RPMI8226 (cell line): ENCODE measurements around the gene NLGN1.
A peak's percentile ranks its signal among the peaks of the same experiment; 100 is the strongest.
"Not testable (repeated sequence)": the region's sequence is repeated elsewhere in the genome, so short reads cannot be mapped to it uniquely, and the experiment has no call there.

Experiments
- DNase-seq: peaks from one replicate; pipeline ENCODE4 v3.0.0-alpha.2; 2015

Gene NLGN1

DNA sequence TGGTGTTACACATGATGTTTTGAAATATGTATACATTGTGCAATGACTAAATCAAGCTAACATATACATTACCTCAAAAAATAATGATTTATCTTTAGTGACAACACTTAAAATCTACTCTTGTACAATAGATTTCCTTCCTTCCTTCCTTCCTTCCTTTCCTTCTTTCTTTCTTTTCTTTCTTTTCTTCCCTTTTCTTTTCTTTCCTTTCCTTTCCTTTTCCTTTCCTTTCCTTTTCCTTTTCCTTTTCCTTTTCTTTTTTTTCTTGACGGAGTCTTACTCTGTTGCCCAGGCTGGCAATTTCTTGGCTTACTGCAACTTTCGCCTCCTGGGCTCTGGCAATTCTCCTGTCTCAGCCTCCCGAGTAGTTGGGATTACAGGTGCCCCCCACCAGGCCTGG is 170.5 kb downstream of the NLGN1 start:
- no peak for DNase-seq

GRCh38 chr3:173568623-173569022 is 171.1 kb downstream of the NLGN1 start:
- no peak for DNase-seq

DNA sequence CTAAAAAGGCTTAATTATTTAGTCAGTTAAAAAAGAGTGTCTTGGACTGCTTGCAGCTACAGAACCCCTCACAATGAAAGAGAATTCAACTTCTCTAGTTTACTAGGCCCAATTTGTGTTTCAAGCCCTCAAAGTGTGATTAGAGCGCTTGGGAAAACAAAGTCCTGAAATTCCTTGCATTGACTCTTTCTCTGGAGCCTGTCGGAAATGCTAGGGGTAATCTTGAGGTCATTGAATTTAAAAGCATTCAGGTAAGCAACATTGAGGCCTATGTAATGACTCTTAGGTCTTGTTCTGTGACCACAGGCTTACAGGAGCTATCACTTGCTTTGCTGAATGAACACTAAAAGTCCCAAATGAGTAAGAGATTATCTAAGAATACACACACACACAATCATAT is 186.0 kb downstream of the NLGN1 start:
- no peak for DNase-seq

- DNase-seq = peak; percentile 39
These were observed 186.7 kb downstream of the NLGN1 start for GRCh38 chr3:173584093-173584837.

GRCh38 chr3:173584838-173585831 is 187.6 kb downstream of the NLGN1 start:
- peak; percentile 40 for DNase-seq

DNA sequence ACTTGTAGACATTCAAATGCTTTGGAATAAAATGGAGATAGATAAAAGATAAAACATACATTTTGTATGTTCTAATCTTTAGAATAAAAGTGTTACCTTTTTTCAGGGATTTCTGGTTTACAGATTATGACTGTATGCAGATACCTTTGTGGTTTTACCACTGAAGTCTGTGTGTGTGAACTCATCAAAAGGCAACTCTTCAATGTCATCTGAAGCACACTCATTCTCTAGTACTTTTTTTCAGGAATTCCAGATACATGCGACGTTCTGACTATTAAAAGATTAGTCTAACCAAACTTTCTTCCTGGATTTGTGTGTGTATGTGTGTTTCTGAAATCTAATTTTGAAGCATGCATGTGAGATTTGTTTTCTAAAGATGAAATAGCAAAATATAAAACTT is 188.6 kb downstream of the NLGN1 start:
- no peak for DNase-seq

DNA sequence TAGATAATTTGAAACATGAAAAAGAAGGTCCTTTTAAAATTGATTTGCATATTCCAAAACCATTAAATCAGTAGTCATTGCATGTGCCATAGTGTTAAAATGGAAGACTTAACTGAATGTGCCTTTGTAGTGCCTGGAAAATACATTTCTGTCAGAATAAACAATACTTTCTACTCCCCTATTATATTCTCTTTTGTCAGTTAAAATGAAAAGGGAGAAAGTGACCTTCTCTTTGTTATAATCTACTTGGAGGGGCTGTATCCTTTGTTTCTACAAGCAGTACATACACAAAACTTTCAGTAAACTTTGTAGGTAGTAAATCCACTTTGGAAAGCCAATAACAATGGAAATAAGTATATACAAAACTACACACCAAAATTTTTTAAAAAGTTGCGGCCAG is 189.5 kb downstream of the NLGN1 start:
- no peak for DNase-seq

DNA sequence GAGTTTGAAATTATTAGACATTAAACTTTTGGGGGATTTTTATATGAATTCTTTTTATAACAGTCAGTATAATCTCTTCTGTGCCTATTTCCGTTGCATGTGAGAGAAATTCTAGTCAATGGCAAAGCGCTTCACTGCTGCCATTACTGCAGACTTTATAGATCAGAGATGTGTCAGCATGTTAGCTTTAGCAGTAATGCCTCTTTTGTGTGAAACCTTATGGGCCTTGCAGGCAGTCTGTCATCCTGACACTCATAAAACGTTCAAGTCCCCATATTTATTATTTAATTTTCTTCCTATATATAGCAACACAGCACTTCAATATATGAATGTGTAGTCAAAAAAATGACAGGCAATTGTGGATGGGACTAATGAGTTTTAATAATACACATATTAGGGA is 191.0 kb downstream of the NLGN1 start:
- no peak for DNase-seq

DNA sequence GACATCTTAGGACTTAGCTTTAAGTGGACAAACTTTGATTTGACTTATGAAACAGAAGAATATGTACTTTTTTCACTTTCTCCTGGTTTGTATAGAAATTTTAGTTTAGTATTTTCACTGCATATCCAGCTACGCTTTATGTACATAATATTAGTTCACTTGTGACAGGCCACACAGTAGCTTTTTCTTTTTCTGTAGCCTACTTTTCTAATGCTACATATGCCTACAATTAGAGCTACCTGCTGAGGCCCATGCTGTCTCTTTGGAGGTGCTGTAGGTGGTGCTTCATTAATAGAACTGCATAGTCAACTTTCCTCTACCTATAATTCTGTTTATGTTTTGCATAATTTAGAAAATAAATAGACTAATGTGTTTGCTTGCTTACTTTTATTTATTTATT is 191.6 kb downstream of the NLGN1 start:
- DNase-seq = no peak

- DNase-seq = no peak
These were observed 193.9 kb downstream of the NLGN1 start for GRCh38 chr3:173591401-173591800.

- DNase-seq = not testable (repeated sequence)
These were observed 197.3 kb downstream of the NLGN1 start for GRCh38 chr3:173594881-173595280.

DNA sequence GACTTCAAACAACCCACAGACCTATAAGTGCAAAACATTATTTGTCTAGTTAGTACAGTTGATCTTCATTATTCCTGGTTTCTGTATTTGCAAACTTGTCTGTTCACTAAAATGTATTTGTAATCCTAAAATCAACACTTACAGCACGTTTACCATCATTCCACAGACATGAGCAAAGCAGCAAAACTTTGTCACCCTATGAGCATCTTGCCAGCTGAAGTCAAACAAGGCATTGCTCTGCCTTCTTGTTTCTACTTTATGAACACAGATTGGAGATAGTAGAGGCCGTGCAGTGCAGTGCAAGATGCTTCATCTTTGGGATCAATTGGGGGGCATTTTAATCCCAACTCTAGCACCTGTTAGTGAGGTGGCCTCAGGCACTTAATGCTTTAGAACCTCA is 202.1 kb downstream of the NLGN1 start:
- no peak for DNase-seq

DNA sequence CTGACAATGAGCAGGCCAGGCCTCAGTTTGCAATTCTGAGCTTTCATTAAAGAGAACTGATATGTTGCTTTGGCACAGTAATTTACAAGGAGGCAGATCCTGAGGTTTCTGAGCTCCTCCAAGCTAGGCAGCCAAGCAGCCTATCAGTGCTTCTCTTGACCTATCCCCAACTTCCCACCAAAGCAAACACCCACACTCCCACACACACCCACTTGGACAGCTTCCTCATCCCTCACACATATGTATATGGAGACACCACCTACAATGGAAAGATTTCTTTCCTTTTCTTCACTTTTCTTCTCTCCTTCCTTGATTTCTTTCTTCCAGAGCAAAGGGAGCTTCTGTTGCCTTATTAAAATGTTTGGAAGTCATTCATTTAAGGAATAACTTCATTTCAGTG is 217.0 kb downstream of the NLGN1 start:
- no peak for DNase-seq

DNA sequence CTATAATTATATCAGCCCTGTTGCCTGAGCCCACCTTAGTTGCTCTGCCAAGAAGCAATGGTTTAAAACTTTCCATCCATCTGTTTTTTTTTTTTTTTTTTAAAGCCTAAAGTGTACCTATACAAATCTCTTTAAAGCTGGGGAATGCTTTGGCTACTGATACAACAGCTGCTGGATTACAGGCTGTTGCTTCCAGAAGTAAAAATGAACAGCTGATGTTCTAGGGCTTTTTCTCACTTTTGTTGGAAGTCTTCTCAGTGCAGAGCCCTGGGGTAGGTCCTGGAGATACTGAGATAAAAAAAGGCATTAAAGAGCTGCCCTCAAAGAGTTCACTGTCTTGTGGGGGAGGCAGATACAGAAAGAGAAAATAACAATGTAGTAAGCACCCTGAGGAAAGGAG is 218.1 kb downstream of the NLGN1 start:
- DNase-seq = no peak

- no peak for DNase-seq
These were observed 219.9 kb downstream of the NLGN1 start for GRCh38 chr3:173617490-173617889.

DNA sequence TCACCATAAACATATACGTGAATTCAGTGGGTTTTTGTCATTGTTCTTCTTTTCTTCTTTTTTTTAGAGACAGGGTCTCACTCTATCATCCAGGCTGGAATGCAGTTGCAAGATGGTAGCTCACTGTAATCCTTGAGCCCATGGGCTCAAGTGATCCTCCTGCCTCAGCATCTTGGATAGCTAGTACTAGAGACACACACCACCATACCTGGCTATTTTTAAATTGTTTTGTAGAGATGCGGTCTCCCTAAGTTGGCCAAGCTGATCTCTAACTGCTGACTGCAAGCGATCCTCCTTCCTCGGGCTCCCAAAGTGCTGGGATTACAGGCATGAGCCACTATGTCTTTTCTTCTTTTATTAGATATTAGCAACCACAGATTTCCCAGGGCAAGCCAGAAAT is 220.6 kb downstream of the NLGN1 start:
- no peak for DNase-seq

DNA sequence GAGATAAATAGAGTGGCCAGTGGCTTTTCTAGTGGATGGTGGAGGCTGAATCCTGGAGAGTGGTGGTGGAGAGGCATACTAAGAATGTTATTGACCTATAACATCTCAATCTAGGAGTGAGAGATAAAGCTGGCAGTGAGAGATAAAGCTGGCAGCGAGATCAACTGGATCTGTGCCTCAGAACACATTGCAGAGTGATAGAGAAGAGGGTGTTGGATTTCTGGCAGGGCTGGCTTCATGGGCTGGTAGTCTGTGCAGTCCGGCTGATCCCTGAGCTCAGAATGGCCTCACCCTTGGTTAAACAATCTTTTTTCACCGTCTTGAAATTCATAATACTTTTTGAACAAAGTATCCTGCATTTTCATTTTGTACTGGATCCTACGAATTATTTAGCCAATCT is 221.2 kb downstream of the NLGN1 start:
- DNase-seq = no peak

GRCh38 chr3:173622166-173622565 is 224.6 kb downstream of the NLGN1 start:
- DNase-seq = no peak

DNA sequence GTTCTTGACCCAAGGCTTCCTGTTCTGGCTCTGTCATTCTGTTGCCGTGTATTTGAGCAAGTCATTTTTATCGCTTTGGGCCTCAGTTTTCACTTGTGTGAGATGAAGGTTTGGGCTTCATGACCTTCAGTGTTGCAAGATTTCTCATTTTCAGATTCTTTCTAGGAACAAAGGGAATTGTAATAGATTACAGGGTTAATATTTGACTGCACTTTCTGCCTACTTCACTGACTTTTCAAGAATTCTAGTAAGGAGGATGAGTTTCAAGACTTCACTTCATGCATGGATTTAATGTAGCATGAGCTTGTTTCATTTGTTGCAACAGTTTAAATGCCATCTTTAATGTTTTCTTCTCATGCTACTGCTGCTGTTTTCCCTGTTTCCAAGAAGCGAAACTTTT is 226.5 kb downstream of the NLGN1 start:
- DNase-seq = no peak

- no peak for DNase-seq
These were observed 233.3 kb downstream of the NLGN1 start for GRCh38 chr3:173630849-173631248.

GRCh38 chr3:173632945-173633344 is 235.4 kb downstream of the NLGN1 start:
- no peak for DNase-seq

DNA sequence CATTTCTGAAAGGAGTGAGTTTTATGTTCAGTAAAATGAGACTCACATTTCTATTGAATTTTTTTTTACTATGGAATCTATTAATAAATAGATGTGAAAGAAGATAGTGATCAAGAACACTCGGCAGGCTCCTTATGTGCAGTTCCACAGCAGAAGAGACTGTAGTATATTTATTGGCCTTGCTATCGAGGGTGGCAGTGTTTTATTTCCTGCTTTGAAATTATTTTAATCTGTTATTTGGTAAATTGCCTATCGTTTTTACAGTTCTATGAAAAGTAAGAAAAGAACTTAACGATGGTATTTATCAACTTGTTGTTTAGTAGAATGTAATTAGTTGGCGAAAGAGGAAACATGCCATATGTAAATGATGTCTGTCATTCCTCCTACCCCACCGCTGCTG is 238.3 kb downstream of the NLGN1 start:
- no peak for DNase-seq

DNA sequence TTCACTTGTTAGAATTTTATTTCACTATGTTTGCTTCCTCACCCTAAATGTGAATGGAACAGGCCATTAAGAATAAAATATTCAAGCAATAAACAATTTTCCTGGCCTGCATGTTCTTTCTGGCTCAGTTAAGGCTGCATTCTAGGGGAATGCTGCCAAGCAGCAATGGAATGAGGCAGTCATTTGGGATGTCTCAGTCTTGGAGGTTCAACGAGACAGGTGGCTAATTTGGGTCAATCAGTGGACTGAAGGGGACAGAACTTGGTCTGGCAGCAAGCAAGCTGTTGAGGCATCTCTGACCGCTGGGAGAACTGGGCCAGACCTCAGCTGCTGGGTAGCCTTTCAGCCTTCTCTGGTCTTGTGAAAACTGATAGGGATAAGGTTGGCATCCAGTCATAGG is 241.6 kb downstream of the NLGN1 start:
- DNase-seq = no peak

GRCh38 chr3:173641696-173642095 is 244.2 kb downstream of the NLGN1 start:
- DNase-seq = no peak
